ENCODE data around the gene HRH1. TPM values are rescaled to one million over a fixed set of nuclear protein-coding genes. Genes with fewer than 3 reads are reported as not detected.

The HRH1 gene
- total RNA-seq, 1 donor from 2014 or later = not detected

DNA sequence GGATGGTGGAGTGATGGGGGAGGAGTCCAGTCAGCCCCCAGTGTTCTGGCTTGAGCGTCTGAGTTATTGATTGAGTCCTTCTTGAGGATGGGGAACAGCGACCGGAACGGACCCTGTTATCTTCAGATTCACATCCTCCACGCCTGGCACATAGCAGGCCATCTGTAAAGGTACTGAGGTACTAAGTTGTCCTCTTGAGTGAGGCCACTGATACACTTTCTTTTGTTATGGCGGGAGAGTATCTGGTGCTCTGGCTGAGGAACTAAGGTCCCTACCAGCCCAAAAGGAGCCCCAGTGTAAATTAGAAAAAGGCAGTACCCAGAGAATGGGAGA, 16.7 kb upstream of the HRH1 start:
- no peaks in the 10 kb centered on the region for H3K36me3 Mint-ChIP-seq (ENCODE audit: low read depth)
- DNase-seq = no peak
- peak overlapping the region; percentile 3 for H3K27ac Mint-ChIP-seq
- no peaks in the 10 kb centered on the region for H3K27me3 Mint-ChIP-seq
- no peaks in the 10 kb centered on the region for H3K9me3 Mint-ChIP-seq
- POLR2A ChIA-PET = no interaction called here
- intact Hi-C loops (cut with micrococcal nuclease) = no loop called here
- CTCF ChIA-PET = no interaction called here
- H3K4me3 Mint-ChIP-seq = no peak overlapping the region
- peaks cover 24% of the 10 kb centered on the region for H3K4me1 Mint-ChIP-seq
- TF ChIP-seq, protein P1, sequence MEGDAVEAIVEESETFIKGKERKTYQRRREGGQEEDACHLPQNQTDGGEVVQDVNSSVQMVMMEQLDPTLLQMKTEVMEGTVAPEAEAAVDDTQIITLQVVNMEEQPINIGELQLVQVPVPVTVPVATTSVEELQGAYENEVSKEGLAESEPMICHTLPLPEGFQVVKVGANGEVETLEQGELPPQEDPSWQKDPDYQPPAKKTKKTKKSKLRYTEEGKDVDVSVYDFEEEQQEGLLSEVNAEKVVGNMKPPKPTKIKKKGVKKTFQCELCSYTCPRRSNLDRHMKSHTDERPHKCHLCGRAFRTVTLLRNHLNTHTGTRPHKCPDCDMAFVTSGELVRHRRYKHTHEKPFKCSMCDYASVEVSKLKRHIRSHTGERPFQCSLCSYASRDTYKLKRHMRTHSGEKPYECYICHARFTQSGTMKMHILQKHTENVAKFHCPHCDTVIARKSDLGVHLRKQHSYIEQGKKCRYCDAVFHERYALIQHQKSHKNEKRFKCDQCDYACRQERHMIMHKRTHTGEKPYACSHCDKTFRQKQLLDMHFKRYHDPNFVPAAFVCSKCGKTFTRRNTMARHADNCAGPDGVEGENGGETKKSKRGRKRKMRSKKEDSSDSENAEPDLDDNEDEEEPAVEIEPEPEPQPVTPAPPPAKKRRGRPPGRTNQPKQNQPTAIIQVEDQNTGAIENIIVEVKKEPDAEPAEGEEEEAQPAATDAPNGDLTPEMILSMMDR (IDR thresholded peaks at IDR 0.05) = no peak
- ATAC-seq (ENCODE audit: low read depth) = no peak

DNA sequence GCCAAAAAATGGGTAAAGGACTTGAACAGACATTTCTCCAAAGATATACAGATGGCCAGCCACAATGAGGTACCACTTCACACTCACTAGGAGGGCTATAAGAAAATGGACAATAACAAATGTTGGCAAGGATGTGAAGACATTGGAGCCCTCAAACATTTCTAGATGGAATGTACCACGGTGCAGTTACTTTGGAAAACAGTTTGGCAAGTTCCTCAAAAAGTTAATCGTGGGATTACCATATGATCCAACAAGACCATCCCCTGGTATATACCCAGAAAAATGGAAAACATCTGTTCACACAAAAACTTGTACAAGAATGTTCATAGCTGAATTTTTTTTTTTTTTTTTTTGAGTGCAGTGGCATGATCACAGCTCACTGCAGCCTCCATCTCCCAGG, 15.9 kb upstream of the HRH1 start:
- H3K9me3 Mint-ChIP-seq = no peaks in the 10 kb centered on the region
- no peak overlapping the region for H3K27ac Mint-ChIP-seq
- CTCF ChIA-PET = no interaction called here
- no peaks in the 10 kb centered on the region for H3K36me3 Mint-ChIP-seq (ENCODE audit: low read depth)
- H3K4me1 Mint-ChIP-seq = peaks cover 26% of the 10 kb centered on the region
- TF ChIP-seq, protein P1 (IDR thresholded peaks at IDR 0.05) = no peak
- no peak for ATAC-seq (ENCODE audit: low read depth)
- H3K27me3 Mint-ChIP-seq = no peaks in the 10 kb centered on the region
- H3K4me3 Mint-ChIP-seq = no peak overlapping the region
- POLR2A ChIA-PET = no interaction called here
- no peak for DNase-seq
- intact Hi-C loops (cut with micrococcal nuclease) = no loop called here

DNA sequence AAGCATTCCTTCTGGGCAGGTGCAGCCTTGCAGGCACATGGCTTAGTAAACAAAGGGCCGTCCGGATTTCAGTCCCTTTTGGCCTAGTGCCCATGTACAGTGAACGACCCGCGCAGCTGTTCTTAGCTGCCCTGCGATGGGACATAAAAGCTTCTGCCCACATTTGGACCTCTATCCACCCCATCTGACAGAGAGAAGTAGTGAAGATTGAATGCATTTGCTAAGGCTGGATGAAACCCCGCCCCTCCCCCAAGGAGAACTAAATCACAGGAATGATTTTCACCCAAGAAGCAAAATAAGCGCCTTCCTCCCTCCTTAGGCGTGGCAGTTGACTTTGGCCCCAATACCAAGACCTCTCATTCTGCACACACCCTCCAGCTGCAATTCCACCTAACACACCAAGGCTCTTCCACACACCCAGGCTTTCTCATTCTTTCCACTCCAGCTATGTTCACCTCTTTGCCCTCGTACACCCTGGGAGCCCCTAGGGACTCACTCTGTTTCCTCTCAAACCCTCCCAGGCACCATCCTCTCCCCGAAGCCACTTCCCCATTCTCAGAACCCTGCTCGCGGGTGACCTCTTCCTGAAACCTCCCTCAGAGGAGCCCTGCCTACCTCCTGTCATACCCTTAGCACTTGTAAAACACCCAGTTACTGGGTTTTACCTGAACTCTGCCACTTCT, 14.1 kb upstream of the HRH1 start:
- ATAC-seq (ENCODE audit: low read depth) (peak; percentile 99), DNase-seq (peak; percentile 56)
- intact Hi-C loops (cut with micrococcal nuclease) = loop anchor here (1.0 to 5.0 kb wide), 3 partner anchors 15 to 502 kb away; no protein-coding TSS in a partner anchor
- Mint-ChIP-seq H3K4me1 (peaks cover 34% of the 10 kb centered on the region), H3K4me3 (peak overlapping the region; percentile 39), H3K27me3 (no peaks in the 10 kb centered on the region), H3K36me3 (ENCODE audit: low read depth) (no peaks in the 10 kb centered on the region), H3K9me3 (no peaks in the 10 kb centered on the region), H3K27ac (peak overlapping the region; percentile 57)
- POLR2A ChIA-PET = no interaction called here
- TF ChIP-seq, protein P1 (IDR thresholded peaks at IDR 0.05) = no peak
- CTCF ChIA-PET = interaction anchor here (1.2 to 1.3 kb wide), 2 partner anchors 18 to 43 kb away, joined by 3 read pairs; no protein-coding TSS in a partner anchor

DNA sequence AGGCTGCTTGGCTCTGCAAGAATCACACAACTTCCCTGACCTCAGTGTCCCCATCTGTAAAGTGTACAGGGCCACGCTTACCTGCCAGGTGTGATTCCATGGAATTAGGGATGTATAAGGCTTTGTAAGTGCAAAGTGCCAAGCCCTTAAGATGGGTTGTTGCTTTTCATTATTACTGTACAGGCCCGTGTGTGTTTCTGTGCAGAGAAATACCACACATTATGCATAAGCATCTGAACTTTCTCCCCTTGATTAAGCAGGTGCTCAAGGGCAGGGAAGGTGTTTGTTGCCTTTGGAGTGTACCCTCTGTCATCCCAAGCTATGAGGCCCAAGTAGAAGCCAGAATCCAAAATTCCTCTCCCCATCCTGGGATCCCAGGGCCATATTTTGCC, 13.6 kb upstream of the HRH1 start:
- CTCF ChIA-PET = interaction anchor here (1.3 kb wide), 1 partner anchor 17 kb away, joined by 3 read pairs; no protein-coding TSS in a partner anchor
- intact Hi-C loops (cut with micrococcal nuclease) = loop anchor here (1.0 to 5.0 kb wide), 3 partner anchors 15 to 502 kb away; no protein-coding TSS in a partner anchor
- H3K27ac Mint-ChIP-seq = peak overlapping the region; percentile 57
- ATAC-seq (ENCODE audit: low read depth) = peak; percentile 25
- H3K4me1 Mint-ChIP-seq = peaks cover 36% of the 10 kb centered on the region
- no peaks in the 10 kb centered on the region for H3K36me3 Mint-ChIP-seq (ENCODE audit: low read depth)
- peak overlapping the region; percentile 39 for H3K4me3 Mint-ChIP-seq
- H3K9me3 Mint-ChIP-seq = no peaks in the 10 kb centered on the region
- TF ChIP-seq, protein P1 (IDR thresholded peaks at IDR 0.05) = no peak
- no peaks in the 10 kb centered on the region for H3K27me3 Mint-ChIP-seq
- DNase-seq = no peak
- POLR2A ChIA-PET = no interaction called here

DNA sequence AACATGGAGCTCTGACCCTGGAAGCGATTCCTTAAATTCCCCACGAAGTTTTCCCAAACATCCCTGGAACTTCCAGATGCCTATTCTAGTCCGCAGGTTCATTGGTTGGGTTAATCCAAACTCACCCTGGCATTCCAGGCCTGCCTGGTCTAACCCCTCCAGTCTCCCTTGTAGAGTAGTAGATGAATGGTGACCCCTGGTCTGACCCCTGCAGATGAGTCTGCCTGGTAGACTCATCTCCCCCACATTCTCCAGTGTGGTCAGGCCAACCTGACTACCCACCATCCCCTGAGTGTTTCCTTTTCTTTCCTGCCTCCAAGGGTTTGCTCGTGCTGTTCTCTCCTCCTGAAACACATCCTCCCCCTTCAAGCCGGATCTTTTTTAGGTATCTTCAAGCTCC, 10.8 kb upstream of the HRH1 start:
- no peaks in the 10 kb centered on the region for H3K36me3 Mint-ChIP-seq (ENCODE audit: low read depth)
- no peaks in the 10 kb centered on the region for H3K27me3 Mint-ChIP-seq
- DNase-seq (no peak), ATAC-seq (ENCODE audit: low read depth) (no peak)
- ChIA-PET CTCF (no interaction called here), POLR2A (no interaction called here)
- intact Hi-C loops (cut with micrococcal nuclease) = loop anchor here (5.0 kb wide), 1 partner anchor 144 kb away; no protein-coding TSS in a partner anchor
- H3K27ac Mint-ChIP-seq = no peak overlapping the region
- peaks cover 32% of the 10 kb centered on the region for H3K4me1 Mint-ChIP-seq
- TF ChIP-seq, protein P1 (IDR thresholded peaks at IDR 0.05) = no peak
- no peaks in the 10 kb centered on the region for H3K9me3 Mint-ChIP-seq
- H3K4me3 Mint-ChIP-seq = no peak overlapping the region
